Kidney glomerular epithelial cell (primary cell): ENCODE data around the gene CDH1.

Experiments
- DNase-seq: peaks from one replicate; lab custom pipeline; 2025; lab: John Stamatoyannopoulos, UW

CDH1 gene

DNA sequence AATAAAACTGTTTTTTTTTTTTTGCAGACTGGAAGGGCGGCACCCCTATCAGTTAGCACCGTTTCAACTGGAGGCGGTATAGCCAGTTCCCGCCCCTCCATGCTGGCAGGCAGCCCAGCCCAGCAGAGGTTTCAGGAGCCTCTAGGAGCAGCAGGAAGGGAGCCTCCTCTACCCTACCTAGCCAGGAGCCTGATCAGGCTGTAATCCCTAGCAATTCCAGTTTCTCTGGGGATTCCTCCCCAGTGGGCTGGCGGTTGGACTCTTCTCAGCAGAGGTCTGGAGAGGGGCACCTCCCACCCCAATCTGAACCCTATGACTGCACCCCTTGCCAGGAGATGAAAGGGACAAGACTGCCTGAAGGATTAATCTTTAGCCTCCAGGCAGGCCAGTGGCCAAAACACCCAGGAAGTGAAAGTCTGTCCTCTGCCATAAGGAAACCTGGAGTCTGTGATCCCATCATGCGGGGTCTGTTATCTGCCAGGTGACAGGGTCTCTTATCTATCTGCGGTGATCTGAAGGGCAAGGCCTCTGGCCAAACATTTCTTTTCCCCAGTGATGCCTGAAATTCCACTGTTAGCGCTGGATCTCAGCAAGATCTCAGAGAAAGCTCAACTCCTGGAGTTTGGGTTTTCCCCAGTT, 4.9 kb upstream of the CDH1 start:
- peak; percentile 42 for DNase-seq

DNA sequence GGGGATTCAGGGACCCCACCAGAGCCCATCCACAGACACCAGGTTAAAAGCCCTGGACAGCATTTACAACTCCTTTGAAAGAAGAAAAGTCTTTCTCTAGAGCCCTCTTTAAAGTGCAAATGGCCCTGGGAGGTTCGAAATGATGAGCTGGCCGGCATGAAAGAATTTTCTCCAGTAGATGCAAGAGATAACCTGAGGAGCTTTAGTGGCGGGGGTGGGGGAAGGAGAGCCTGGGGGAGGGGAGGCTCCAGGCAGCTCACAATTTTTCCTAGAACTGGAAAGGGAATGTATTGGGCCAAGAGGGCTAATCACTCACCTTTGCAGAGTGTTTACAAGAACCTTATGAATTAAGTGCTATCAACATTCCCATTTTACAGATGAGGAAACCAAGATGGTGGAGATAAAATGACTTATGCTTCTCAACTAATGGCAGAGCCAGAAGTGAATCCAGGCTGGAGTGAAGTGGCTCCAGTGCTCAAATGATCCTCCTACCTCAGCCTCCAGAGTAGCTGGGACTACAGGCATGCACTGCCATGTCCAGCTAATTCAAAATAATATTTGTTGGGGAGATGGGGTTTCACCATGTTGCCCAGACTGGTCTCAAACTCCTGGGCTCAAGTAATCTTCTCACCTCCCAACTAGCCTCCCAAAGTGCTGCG, 4.2 kb upstream of the CDH1 start:
- no peak for DNase-seq

DNA sequence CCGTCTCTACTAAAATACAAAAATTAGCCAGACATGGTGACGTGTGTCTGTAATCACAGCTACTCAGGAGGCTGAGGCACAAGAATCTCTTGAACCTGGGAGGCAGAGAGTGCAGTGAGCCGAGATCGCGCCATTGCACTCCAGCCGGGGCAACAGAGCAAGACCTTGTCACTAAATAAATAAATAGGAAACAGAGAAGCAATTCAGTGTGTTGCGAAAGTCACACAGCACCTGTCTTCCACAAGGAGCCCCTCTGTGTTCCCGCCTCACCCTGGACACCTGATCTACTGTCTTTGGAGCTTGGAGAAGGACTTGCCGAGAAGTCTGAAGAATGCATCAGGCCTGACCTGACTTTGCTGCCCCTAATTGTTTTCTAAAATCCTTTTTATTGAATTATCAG, 3.5 kb upstream of the CDH1 start:
- DNase-seq = no peak

DNA sequence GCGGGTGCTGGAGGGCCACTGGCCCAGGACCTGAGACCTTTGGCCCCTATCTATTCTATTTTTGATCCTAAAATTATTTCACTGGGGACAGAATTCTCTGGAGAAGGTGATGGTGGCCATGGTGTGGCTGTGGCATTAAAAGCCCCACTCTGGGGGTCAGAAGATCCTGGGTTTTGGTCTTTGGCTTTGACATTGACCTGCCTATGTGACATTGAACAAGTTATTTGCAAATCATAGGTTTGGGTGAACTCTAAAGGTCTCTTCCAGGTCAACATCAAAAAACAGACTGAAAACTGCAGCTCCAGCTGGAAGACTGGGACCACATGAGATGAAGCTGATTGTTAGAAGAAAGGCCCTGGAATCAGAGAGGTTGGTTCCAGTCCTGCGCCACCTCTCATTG, 2.3 kb upstream of the CDH1 start:
- DNase-seq = no peak

DNA sequence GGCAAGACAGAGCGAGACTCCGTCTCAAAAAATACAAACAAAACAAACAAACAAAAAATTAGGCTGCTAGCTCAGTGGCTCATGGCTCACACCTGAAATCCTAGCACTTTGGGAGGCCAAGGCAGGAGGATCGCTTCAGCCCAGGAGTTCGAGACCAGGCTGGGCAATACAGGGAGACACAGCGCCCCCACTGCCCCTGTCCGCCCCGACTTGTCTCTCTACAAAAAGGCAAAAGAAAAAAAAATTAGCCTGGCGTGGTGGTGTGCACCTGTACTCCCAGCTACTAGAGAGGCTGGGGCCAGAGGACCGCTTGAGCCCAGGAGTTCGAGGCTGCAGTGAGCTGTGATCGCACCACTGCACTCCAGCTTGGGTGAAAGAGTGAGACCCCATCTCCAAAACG, 531 bp upstream of the CDH1 start:
- no peak for DNase-seq

DNA sequence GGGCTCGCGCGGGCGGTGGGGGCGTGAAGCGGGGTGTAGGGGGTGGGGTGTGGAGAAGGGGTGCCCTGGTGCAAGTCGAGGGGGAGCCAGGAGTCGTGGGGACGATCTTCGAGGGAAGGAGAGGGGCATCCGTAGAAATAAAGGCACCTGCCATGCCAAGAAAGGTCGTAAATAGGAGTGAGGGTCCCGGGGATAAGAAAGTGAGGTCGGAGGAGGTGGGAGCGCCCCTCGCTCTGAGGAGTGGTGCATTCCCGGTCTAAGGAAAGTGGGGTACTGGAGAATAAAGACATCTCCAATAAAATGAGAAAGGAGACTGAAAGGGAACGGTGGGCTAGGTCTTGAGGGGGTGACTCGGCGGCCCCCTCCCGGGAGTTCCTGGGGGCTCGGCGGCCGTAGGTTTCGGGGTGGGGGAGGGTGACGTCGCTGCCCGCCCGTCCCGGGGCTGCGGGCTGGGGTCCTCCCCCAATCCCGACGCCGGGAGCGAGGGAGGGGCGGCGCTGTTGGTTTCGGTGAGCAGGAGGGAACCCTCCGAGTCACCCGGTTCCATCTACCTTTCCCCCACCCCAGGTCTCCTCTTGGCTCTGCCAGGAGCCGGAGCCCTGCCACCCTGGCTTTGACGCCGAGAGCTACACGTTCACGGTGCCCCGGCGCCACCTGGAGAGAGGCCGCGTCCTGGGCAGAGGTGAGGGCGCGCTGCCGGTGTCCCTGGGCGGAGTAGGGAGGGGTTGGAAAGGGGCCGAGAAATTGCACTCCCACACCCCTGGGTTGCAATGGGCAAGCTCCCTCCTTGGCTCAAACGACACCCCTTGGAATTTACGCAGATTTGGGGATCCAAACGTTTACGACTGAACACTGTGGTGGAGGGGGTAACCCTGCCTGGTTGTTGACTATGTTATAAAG, 888 bp downstream of the CDH1 start:
- DNase-seq = no peak

DNA sequence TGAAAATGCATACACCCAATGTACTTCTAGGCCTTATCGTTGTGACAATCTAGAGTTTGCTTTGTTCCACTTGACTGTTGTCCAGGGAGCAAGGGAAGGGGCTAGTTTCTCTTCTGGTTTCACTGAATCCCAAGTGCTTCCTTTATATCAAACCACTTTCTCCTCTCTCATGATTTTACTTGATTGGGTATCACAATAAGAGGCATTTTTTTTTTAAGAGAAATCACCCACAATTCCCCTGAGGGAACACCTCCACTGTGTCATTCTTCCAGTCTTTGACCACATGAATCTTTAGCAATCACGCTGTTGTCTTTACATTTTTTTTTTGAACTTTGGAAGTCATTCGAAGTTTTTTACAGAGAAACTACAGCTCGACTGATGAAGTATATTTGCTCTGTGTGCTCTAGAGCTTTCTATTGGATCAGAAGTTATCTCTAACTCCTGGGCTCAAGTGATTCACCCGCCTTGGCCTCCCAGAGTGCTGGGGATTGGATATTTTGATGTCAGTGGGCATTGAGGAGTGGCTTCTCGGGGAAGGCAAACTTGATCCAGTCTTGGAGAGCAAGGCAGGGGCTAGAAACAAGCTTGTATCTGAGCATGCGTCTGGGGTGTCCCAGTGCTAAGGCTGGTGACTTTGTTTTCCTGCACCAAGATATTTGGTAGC, 3.0 kb downstream of the CDH1 start:
- peak; percentile 84 for DNase-seq

DNA sequence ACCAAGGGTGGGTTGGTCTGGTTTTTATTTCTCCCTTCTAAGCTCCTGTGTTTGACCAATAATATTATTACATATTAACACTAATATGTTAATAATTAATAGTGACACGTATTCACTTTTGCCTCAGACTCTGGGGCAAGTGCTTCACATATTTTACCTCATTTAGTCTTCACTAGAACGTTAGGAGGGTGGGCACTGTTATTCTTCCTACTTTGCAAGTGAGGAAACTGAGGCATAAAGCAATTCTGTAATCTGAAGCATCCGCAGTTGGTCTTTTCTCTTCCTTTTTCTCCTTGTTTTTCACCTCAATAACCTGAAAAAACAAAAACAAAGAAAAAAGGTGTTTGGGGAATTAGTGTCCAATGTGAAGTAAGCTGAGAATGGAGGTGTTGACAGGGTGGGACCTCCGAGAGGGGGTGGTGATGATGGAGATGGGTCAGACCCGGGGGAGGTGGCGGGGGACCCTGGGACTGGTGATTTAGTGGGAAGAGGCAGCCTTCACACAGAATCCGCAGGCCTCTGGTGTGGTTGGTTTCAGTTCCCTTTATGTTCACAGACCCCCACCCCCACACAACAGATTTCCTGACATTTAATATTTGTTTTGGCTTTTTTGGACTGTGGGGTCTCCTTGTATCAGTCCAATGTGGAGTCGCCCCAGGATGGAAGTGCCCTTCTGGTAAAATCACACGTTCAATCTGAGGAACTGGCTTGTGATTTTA, 3.7 kb downstream of the CDH1 start:
- DNase-seq = peak; percentile 84

DNA sequence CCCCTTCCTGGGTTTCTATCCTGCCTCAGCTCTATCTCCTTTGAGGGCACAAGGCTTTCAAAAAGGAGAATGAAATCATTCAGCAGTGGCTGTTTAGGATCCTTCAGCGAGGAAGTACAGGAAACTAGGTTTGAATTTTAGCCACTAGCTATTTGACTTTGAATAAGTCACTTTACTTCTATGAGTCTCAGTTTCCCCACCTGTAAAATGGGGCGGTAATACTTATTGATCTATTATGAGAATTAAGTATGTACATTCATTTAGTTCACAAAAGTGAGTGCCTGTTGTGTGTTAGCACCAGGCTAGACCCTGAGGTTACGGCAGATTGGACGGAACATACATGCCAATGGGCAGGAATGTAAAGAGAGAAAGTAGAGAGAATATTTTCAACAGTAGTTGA, 6.6 kb downstream of the CDH1 start:
- DNase-seq = no peak

DNA sequence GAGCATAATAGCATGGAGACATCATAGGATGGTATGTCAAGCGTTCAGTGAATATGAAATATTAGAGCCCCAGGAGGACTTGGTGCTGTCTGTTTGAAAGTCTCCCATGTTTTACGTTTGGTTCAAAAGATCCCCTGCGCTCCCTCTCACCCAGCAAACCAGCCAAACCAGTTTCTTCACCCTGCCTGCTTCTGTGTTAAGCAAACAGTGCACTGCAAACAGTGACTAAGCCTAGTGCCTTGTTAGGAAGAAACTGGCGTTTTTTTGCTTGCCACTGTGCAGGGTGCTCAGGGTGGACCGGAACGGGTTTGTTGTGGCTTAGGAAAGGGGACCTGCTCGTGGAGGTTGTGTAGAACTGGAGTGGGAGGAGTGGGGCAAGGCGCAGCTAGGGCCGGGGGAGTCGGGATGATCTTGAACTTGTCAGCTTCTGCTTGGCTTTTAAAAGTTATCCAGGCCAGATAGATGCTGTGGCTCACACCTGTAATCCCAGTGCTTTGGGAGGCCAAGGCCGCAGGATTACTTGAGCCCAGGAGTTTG, 7.7 kb downstream of the CDH1 start:
- peak; percentile 22 for DNase-seq

DNA sequence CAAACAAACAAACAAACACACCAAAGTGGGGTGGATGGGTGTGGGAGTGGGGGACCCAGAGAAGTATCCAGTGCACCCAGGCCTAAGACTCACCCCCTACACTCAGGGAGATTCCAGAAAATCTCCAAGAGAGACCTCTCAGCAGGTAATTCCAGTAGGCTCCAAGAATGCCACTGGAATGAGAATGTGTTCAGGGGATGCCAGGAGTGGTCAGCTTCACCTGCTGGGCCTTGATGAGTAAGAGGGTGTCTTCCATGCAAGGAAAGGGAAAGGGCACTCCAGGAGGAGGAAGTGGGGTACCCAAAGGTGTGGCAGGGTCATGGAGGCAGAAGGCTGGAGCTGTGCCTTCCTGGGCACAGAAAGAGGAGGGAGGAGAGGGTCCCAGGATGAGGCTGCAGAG, 9.9 kb downstream of the CDH1 start:
- no peak for DNase-seq

DNA sequence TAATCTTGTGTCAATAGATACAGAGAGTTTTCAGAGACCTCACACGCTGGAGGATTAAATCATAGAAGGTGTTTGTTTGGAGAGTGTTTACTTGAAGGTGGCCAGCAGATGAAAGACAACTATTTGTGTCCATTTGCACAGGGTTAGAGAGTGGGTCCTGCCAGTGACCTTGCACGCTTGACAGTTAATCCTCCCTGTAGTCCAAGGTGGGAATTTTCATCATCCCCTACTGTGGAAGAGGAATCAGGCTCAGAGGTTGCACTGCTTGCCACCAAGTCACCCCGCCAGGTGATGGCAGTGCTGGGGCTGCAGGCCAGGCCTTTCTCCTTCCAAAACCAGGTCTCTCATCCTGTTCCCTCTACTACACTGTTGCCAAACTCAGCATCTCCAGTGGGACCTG, 12.3 kb downstream of the CDH1 start:
- DNase-seq = no peak

DNA sequence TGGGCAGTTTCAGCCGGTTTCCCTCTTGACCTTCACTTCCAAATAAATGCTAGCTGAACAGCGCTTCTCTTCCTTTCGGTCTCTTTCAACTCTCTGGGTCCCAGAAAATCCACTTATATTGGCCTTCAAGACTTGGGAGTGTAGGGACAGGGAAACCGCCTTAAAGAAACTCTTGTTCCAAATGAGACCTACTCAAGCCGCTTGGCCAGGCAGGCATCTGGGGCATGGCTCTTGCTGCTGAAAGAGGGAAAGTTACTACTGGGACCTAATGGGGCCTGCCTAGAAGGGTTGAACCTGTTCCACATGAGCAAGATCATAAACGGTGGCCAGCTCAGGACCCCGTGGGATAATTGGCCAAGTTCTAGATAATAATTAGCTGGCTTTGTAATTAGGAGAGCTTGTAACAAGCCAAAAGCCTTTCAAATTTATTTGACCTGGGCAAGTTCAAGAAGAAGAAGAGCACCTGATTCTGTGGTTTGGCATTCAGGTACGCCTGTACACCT, 13.2 kb downstream of the CDH1 start:
- no peak for DNase-seq

DNA sequence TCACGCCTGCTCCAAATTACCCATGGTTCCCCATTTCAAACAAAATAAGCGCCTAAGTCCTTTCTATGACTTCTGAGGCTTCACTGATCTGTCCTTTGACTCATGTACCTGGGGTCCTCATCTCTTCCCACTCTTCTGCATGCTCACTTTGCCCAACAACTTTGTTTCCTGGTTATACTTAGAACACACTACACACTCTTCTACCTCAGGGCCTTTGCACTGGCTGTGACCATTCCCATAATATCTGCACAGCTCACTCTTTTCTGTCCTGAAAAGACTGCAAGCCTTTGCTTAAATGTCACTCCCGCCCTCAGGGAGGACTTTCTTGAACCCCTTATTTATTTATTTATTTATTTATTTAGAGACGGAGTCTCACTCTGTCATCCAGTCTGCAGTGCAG, 14.1 kb downstream of the CDH1 start:
- no peak for DNase-seq

DNA sequence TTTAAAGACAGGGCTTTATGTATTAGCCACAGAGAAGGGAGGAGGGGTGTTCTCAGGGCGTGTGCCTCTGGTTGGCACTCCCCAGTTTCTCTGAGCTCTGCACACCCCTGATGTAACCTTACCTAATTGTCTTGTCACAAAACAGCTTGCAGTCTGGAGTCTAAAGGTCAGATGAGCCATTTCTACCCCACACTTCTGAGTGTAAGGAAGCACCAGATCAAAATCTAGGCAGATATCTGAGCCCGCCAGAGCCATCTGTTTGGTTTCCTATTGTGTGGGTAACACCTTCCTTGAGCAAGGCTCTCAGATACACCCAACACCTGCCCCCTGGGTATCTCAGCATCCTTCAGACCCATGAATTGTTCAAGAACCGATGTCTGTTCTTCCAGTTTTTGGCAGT, 15.5 kb downstream of the CDH1 start:
- no peak for DNase-seq

DNA sequence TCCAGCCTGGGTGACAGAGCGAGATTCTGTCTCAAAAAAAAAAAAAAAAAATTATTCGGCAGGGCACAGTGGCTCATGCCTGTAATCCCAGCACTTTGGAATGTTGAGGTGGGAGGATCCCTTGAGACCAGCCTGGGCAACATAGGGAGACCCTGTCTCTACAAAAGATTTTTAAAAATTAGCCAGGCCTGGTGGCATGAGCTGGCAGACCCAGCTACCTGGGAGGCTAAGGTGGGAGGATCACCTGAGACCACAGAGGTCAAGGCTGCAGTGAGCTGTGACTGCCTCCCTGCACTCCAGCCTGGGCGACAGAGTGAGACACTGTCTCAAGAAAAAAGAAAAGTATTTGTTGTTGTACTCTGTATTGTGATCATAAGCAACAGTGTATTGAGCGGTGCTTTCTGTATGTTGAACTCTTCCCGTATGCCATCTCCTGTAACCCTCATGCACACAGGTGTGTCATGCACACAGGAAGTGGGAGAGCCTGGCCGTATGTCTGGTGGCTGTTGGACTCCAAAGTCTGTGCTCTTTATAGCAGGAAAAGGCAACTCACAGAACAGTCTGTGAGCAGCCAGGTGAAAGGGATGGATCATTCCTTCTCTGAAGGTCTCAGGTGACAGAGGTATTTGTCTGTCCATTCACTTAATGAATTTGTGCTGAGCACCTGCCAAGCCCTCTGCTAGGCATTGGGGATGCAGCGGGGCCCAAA, 17.1 kb downstream of the CDH1 start:
- peak; percentile 65 for DNase-seq

DNA sequence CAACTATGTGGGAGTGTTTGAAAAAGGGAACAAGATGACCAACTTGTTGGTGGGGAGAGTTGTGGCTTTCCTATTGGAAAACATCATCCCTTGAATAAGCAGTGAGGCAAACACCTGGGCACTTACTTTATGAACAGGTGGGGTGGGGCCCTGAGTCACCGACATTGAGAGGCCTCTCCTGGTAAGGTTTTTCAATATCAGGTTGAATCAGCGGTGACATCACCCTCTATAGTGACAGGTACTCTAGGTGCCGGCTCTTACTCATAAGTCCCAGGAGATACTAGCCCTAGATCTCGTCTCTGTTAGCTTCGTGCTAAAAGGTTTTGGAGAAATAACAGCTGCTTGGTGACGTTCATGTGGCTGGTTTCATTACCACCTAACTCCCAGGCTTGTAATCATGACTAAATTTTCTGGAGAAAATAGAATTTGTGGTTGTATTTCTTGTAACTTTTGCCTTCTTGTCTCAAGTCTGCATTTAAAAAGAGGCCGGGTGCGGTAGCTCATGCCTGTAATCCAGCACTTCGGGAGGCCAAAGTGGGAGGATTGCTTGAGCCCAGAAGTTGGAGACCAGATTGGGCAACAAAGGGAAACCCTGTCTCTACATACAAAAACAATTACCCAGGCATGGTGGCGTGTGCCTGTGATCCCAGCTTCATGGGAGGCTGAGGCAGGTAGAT, 19.3 kb downstream of the CDH1 start:
- peak; percentile 72 for DNase-seq

DNA sequence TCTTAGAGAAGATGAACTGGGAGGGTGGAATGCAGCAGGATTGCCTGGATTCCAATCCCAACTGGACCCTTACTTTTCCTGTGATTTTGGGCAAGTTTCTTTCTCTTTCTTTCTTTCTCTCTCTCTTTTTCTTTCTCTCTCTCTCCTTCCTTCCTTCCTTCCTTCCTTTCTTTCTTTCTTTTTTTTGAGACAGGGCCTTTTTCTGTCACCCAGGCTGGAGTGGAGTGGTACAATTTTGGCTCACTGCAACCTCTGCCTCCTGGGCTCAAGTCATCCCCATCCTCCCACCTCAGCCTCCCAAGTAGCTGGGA, 20.5 kb downstream of the CDH1 start:
- no peak for DNase-seq

DNA sequence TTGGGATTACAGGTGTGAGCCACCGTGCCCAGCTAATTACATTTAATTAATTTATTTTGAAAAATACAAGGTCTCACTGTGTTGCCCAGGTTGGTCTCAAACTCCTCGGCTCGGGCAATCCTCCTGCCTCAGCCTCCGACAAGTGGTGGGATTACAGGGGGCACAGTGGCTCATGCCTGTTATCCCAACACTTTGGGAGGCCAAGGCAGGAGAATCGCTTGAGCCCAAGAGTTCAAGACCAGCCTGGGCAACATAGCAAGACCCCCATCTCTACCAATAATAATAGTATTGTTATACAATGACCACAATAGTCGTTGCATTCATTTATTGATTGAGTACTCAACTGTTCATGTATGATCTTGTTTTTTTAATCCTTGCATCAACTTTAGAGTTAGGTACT, 22.0 kb downstream of the CDH1 start:
- DNase-seq = no peak

DNA sequence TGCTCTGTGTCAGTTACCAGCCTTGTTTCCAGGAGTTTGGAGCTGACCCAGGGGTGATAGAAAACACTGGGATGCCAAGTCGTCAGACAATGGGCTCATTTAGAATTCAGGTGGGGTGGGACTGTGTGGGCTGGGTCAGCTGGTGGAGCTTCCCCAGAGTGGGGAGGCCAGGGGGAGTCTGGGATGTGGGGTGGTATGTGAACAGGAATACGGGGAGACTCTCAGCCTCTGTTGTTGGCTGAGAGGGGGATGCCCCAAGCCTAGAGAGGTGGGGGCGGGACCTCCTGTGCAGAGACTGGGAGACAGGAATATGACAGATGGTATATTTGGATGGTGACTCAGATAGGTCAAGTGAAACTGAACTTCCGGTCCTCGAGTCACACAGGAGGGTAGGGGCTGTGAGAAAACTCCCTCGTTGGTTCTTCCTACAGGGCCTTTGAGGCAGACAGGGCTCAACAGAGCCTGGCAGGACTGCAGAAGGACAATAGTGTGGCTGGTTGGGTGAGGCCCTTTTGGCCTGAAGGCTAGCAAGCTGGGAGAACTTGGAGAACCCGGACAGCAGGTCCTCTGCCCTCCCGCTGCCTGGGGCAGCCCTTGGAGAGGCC, 23.7 kb downstream of the CDH1 start:
- DNase-seq = peak; percentile 89
